Fibroblast of skin of left quadriceps (primary cell): ENCODE data around the gene RNF181.
"Not testable (repeated sequence)": the region's sequence is repeated elsewhere in the genome, so short reads cannot be mapped to it uniquely, and the experiment has no call there.

ENCODE experiments used
- DNase-seq, 2 experiments: peaks; one replicate each; pipeline ENCODE4 v3.0.0-alpha.2; 2013; ENCODE audit warnings: low read depth in 2 of 2

The RNF181 gene, protein sequence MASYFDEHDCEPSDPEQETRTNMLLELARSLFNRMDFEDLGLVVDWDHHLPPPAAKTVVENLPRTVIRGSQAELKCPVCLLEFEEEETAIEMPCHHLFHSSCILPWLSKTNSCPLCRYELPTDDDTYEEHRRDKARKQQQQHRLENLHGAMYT

GRCh38 chr2:85595301-85596025 lies at the start of gene RNF181:
TSS of gene RNF181 (plus strand) at chr2:85595745. CDS start at chr2:85595764, 19 bp downstream.
- DNase-seq, result peak; percentile 97

- DNase-seq, result no peak
Measured at GRCh38 chr2:85545780-85546240, 49.7 kb upstream of the RNF181 start.

GRCh38 chr2:85547089-85547858 lies 48.3 kb upstream of the RNF181 start:
- DNase-seq, result no peak

GRCh38 chr2:85547859-85548607 lies 47.5 kb upstream of the RNF181 start:
- DNase-seq, result no peak

DNA sequence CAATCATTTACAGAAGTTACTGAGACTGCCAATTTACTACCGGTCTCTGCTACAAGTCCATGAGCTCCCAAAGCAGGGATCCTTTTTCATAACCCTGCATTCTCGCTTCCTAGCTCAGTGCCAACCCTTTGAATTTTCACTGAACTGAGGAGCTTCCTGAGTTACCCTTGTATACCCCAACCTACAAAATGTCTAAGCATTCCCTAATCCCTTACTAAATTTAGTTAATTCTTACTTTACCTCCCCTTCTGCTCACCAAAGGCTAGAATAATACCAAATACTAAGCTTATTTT lies 47.0 kb upstream of the RNF181 start:
- DNase-seq, result no peak

GRCh38 chr2:85549095-85549494 lies 46.5 kb upstream of the RNF181 start:
- no peak for DNase-seq

DNA sequence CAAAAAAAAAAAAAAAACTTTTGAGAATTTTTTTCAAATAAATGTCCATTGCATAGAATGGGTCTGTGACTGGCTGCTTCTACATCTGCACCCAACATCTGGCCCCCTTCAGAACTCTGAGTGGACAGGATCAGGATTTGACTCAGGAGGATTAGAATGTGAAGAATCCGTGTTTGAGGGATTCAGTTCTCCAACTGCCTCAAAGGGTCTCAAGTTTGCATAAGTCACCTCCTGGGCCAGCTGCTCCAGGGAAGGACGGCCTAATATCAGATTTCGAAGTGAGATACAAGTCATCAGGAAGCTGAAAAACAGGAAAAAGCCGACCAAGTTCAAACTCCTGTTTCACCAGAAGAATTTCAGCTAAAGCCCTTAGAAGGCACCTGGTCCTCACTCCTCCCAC lies 45.7 kb upstream of the RNF181 start:
- DNase-seq, result peak; percentile 89 to 90

DNA sequence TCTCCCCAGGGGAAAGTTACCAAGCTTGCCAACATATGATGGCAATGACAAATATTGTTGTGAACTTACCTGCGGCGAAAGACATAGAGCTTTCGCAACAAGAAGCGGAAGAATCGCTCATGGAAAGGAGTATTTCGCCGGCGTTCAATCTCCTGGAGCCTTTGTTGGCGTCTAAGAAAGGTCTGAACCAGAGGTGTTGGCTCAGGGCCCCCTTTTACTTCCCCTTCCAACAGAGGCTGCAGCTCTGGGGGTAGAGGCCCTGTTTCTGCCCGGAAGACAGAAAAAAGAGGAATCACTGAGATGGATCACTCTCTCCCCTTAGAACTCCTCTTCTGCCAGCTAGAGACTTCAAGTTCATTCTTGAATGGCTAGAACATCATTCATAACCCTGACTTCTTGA lies 45.1 kb upstream of the RNF181 start:
- no peak for DNase-seq

GRCh38 chr2:85551698-85552678 lies 43.6 kb upstream of the RNF181 start:
- DNase-seq, result peak in 1 of 2 experiments; percentile 53

DNA sequence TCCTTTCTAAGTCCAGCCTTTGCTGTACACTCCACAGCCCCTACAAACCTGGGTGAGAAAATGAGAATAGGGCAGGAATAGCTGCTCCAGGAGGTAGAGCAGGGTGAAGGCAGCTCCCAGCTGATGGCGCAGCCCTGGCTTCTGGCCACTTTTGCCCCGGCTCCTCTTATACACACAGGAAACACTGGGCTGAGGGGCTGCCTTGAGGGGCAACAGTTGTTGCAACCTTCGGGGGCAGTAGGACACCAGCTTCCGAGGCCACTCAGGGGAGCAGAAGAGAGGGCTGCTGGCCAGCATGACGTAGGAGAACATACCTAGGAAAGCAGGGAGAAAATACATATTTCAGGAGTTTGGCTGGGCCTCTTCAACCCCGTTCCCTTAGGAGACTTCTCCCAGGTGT lies 42.4 kb upstream of the RNF181 start:
- DNase-seq, result no peak

- DNase-seq, result no peak
Measured at GRCh38 chr2:85554980-85555612, 40.4 kb upstream of the RNF181 start.

GRCh38 chr2:85557130-85557529 lies 38.4 kb upstream of the RNF181 start:
- DNase-seq, result no peak

- DNase-seq, result no peak
Measured at GRCh38 chr2:85558160-85558559, 37.4 kb upstream of the RNF181 start.

- DNase-seq, result not testable (repeated sequence)
Measured at GRCh38 chr2:85560403-85560726, 35.2 kb upstream of the RNF181 start.

GRCh38 chr2:85560812-85561279 lies 34.7 kb upstream of the RNF181 start:
- DNase-seq, result no peak

DNA sequence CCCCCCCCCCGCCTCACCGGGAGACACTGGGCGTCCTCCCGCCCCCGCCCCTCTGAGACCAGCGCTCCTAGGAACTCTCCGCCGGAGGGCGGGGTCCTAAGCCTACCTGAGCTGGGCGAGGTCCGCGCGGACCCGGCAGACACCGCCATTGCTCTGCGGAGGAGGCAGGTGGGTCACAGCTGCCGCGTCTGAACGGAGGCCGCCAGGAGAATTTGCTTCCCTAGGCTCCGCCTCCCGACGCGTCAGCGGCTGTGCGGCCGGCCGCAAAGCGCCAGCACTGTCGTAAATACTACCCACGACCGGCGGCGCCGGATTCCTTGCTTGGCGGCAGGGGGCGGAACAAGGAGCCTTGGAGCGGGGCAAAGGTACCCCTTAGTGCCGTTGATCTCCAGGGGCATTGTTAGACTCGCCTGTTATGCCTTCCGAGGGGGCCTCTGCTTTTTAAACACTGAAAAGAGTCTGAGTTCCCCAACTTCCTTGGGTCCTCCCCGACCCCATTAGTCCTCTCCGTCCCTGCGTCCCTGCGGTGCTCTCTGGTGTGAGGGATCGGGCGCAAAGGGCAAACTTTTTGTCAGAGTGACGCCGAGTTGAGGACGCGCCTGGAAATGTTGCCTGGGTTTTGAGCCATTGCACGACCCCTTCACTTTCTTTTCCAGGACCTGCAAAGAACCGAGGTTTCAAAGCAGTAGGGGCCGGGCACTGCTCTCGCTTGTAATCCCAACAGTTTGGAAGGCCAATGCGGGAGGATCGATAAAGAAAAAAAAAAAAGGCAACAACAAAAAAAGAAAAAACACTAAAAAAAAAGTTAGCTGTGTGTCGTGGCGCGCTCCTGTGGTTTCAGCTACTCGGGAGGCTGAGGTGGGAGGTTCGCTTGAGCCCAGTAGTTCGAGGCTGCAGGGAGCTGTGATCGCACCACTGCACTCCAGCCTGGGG lies 34.0 kb upstream of the RNF181 start, which contains the start of gene GGCX:
GGCX (minus strand) TSS at position 214 of the 933 bp plus-strand sequence; CDS start at position 149, 65 bp downstream.
- DNase-seq, result peak; percentile 78 to 80

GRCh38 chr2:85564144-85564563 lies 31.4 kb upstream of the RNF181 start:
- DNase-seq, result no peak

GRCh38 chr2:85566265-85566664 lies 29.3 kb upstream of the RNF181 start:
- DNase-seq, result no peak

- DNase-seq, result no peak
Measured at GRCh38 chr2:85575739-85576138, 19.8 kb upstream of the RNF181 start.
